GM12878 (cell line): ENCODE measurements around the gene PALD1. TPM values are rescaled to one million over a fixed set of nuclear protein-coding genes. Genes with fewer than 3 reads are reported as not detected.

ENCODE experiments used
- ATAC-seq: fragments of 200-7000 bp; cut with Tn5 transposase; 3 replicates; pipeline ENCODE4 v1.9.1; 2020; ENCODE audit warnings: mild to moderate bottlenecking, moderate library complexity
- BruUV-seq: library from RNA; stranded (reverse); fragments of 400-500 nt; replicated peaks from 2 replicates; lab custom pipeline; 2021; lab: Mats Ljungman, UMichigan
- CTCF ChIA-PET: fragments of 300-600 bp; sonication (Branson Sonifier 250); formaldehyde crosslinking; extraction: SDS; loops from one replicate; lab custom pipeline; 2021; ENCODE audit warnings: inconsistent platforms; lab: Yijun Ruan, JAX
- POLR2A ChIA-PET: fragments of 350-600 bp; formaldehyde crosslinking; extraction: SDS; loops from one replicate; lab custom pipeline; 2021; ENCODE audit warnings: inconsistent platforms; lab: Charles Lee
- RAD21 ChIA-PET: fragments of 300-600 bp; sonication (Branson Sonifier 250); formaldehyde crosslinking; loops from one replicate; lab custom pipeline; 2023; ENCODE audit warnings: antibody characterized with exemption; ENCODE audit not compliant: unreplicated experiment; lab: Charles Lee
- SMC1A ChIA-PET: fragments of 300-600 bp; sonication (Branson Sonifier 250); formaldehyde crosslinking; loops from one replicate; lab custom pipeline; 2023; ENCODE audit not compliant: unreplicated experiment, uncharacterized antibody; lab: Charles Lee
- DNase-seq: peaks from one replicate; pipeline ENCODE4 v3.0.0-alpha.2; 2011; ENCODE audit warnings: low read depth, low spot score
- FAIRE-seq: peaks from 3 replicates; lab custom pipeline; 2011; peaks lifted over from hg19 to GRCh38; lab: Jason Lieb, UNC
- H2AFZ ChIP-seq: 2 replicates; pipeline ENCODE4 v1.6.0; 2011; ENCODE audit warnings: low read depth, low read length, control low read depth; ENCODE audit not compliant: control insufficient read depth
- H3K27ac ChIP-seq: 2 replicates; pipeline ENCODE4 v1.5.1; 2011; ENCODE audit warnings: control low read depth; ENCODE audit not compliant: control insufficient read depth, insufficient read depth
- H3K27me3 ChIP-seq, 2 experiments: replicated peaks in 1 of 2; 2 replicates each; pipeline versions ENCODE4 v1.6.0 to v1.6.1; 2011; ENCODE audit warnings: low read length in 1 of 2; ENCODE audit not compliant: control insufficient read depth in 2 of 2, insufficient read depth in 2 of 2
- H3K36me3 ChIP-seq, 2 experiments: 2 replicates each; pipeline ENCODE4 v1.5.1; 2011; ENCODE audit warnings: low read length in 1 of 2; ENCODE audit not compliant: control insufficient read depth in 2 of 2, insufficient read depth in 2 of 2
- H3K4me1 ChIP-seq: 2 replicates; pipeline ENCODE4 v1.6.1; 2011; ENCODE audit warnings: mild to moderate bottlenecking, low read length, moderate library complexity, mixed read lengths; ENCODE audit not compliant: control insufficient read depth, insufficient read depth
- H3K4me2 ChIP-seq: 2 replicates; pipeline ENCODE4 v1.6.0; 2011; ENCODE audit warnings: control low read depth; ENCODE audit not compliant: control insufficient read depth, insufficient read depth
- H3K4me3 ChIP-seq: fragments of 200-600 bp; sonication (generic); 2 replicates; pipeline ENCODE4 v1.5.1; 2016
- H3K79me2 ChIP-seq: 2 replicates; pipeline ENCODE4 v1.6.0; 2011; ENCODE audit warnings: low read length; ENCODE audit not compliant: control insufficient read depth, insufficient read depth
- H3K9ac ChIP-seq: 2 replicates; pipeline ENCODE4 v1.8.0; 2011; ENCODE audit warnings: low read length, control low read depth, mixed read lengths; ENCODE audit not compliant: control insufficient read depth, insufficient read depth
- H3K9me3 ChIP-seq: replicated peaks from 3 replicates; pipeline ENCODE4 v1.5.1; 2011; ENCODE audit warnings: mild to moderate bottlenecking, low read length; ENCODE audit not compliant: control insufficient read depth, insufficient read depth
- H4K20me1 ChIP-seq: 2 replicates; pipeline ENCODE4 v1.6.0; 2011; ENCODE audit not compliant: control insufficient read depth, insufficient read depth
- DPF2 ChIP-seq: fragments of 450-650 bp; IDR thresholded peaks from 2 replicates; pipeline ENCODE4 v1.6.1; 2017; ENCODE audit warnings: mild to moderate bottlenecking
- EP300 ChIP-seq, 2 experiments: fragments of 150-350 bp in 1 of 2; IDR thresholded peaks; 2 replicates each; pipeline ENCODE4 v1.6.1; 2011 to 2012; ENCODE audit warnings: low read depth in 2 of 2, low read length in 2 of 2, borderline replicate concordance in 1 of 2, improper control_type of control experiment in 1 of 2, inconsistent platforms in 1 of 2; ENCODE audit not compliant: control insufficient read depth in 1 of 2
- ETV6 ChIP-seq, 2 experiments: fragments of 450-650 bp in 1 of 2; IDR thresholded peaks in 1 of 2; conservative IDR thresholded peaks in 1 of 2; 2 replicates each; pipeline ENCODE4 v1.6.1; 2014; ENCODE audit warnings: antibody characterized with exemption in 1 of 2, borderline replicate concordance in 1 of 2, low read depth in 1 of 2, mild to moderate bottlenecking in 1 of 2, moderate library complexity in 1 of 2
- EZH2 ChIP-seq: IDR thresholded peaks from 2 replicates; pipeline ENCODE4 v1.6.1; 2012; ENCODE audit warnings: low read depth, mild to moderate bottlenecking, control low read depth, inconsistent platforms, low read length, borderline replicate concordance; ENCODE audit not compliant: control insufficient read depth
- MYC ChIP-seq: IDR thresholded peaks from 2 replicates; pipeline ENCODE4 v1.6.1; 2011; ENCODE audit warnings: mild to moderate bottlenecking, low read length, moderate library complexity, inconsistent platforms; ENCODE audit not compliant: insufficient read depth, insufficient replicate concordance, insufficient read length, severe bottlenecking
- SREBF1 ChIP-seq: IDR thresholded peaks from 2 replicates; pipeline ENCODE4 v1.6.1; 2012; ENCODE audit warnings: mild to moderate bottlenecking, low read length
- WGBS: methylation state at CpG from one replicate; pipeline ENCODE4 v1.1.6; 2016; ENCODE audit warnings: low lambda C conversion rate; ENCODE audit not compliant: insufficient replicate concordance, insufficient coverage; ENCODE audit errors: missing lambda C conversion rate; 5-methylcytosine and 5-hydroxymethylcytosine counted together
- in situ Hi-C: fragments of 300-500 bp; cut with MboI; formaldehyde crosslinking; loops from 9 replicates; pipeline ENCODE4 v1.14.3; 2018; ENCODE audit warnings: mixed read lengths
- intact Hi-C: fragments of 100-400 bp; cut with micrococcal nuclease; formaldehyde crosslinking; loops from one replicate; pipeline ENCODE4 v1.14.2; 2022; ENCODE audit not compliant: unreplicated experiment
- polyA plus RNA-seq, 11 experiments: library from polyadenylated mRNA; depleted of rRNA in 4 of 11; unstranded in 6 of 11; stranded (reverse) in 5 of 11; fragments of >200 nt; fragmentation: Nextera tagmentation in 4 of 11; fragmentation: Illumina TruSeq in 1 of 11; extraction: Ambion mirVana in 4 of 11; extraction: Trizol in 1 of 11; gene quantifications; 1 replicate in 1 of 11; 2 replicates in 10 of 11; pipeline versions ENCODE4 v1.2.1 to v1.2.3, GENCODE V29; 2011 to 2016; ENCODE audit warnings: inconsistent platforms in 2 of 11, missing spikeins in 2 of 11, low read depth in 1 of 11
- total RNA-seq, 4 experiments: library from RNA; depleted of rRNA in 3 of 4; stranded (reverse); fragments of >200 nt in 3 of 4; fragmentation: Illumina TruSeq in 1 of 4; extraction: Trizol in 1 of 4; gene quantifications; 2 replicates each; pipeline versions ENCODE4 v1.2.1 to v1.2.3, GENCODE V29; 2013 to 2021
- TF ChIP-seq, protein P1 (sequence below), 3 experiments: IDR thresholded peaks in 2 of 3; conservative IDR thresholded peaks in 1 of 3; 2 replicates each; pipeline ENCODE4 v1.5.1; 2011; ENCODE audit warnings: low read depth in 3 of 3, low read length in 3 of 3, mild to moderate bottlenecking in 3 of 3, control low read depth in 2 of 3, moderate library complexity in 2 of 3, inconsistent platforms in 1 of 3, mixed read lengths in 1 of 3; ENCODE audit not compliant: control insufficient read depth in 2 of 3, insufficient read depth in 1 of 3; ENCODE audit errors: extremely low read depth in 1 of 3

The PALD1 gene
- total and polyA plus RNA-seq, 10 of the 15 experiments (the other 5 are each of a cell fraction or from before 2014, with no cell fraction given): 0.43 to 20.9 (median 9.0) TPM

DNA sequence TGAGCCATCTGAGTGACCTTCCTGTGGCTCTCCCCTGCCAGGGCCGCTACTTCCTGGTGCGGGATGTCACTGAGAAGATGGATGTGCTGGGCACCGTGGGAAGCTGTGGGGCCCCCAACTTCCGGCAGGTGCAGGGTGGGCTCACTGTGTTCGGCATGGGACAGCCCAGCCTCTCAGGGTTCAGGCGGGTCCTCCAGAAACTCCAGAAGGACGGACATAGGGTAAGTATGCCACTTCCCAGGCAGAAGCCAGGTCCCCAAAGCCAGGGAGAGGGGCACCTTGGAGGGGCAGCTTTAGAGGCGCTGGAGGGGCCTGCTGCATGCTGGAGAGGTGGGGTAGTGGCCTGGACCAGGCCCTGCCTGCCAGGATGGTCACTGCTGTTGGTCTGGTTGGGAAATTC is 51.3 kb downstream of the PALD1 start:
- no TSS peak for BruUV-seq
- 43% methylated on average over 8 of the region's 8 CpGs for WGBS
- no peak overlapping the region for H2AFZ ChIP-seq
- no peaks in the 10 kb centered on the region for H3K9me3 ChIP-seq
- peaks cover 2 to 3% of the 10 kb centered on the region in 2 experiments for H3K36me3 ChIP-seq
- in situ Hi-C loops: no loop called here
- no peaks in the 10 kb centered on the region for H3K79me2 ChIP-seq
- no peak for DNase-seq
- ChIA-PET RAD21 (interaction anchor here (2.9 kb wide), 1 partner anchor 68 kb away, joined by 11 read pairs; no protein-coding TSS in a partner anchor), SMC1A (interaction anchor here (0.5 to 1.6 kb wide), 4 partner anchors 31 to 118 kb away, joined by 3 to 8 read pairs (median 4); no protein-coding TSS in a partner anchor), CTCF (interaction anchor here (0.8 to 4.5 kb wide), 3 partner anchors 68 to 229 kb away, joined by 3 to 21 read pairs (median 4); partner anchors contain the start of gene LRRC20), POLR2A (interaction anchor here (0.8 kb wide), 1 partner anchor 34 kb away, joined by 3 read pairs; no protein-coding TSS in a partner anchor)
- H3K27ac ChIP-seq: no peak overlapping the region
- TF ChIP-seq MYC (no peak), EP300 (IDR thresholded peaks at IDR 0.05; ENCODE audit: borderline replicate concordance in 1 of 2, control insufficient read depth in 1 of 2, low read depth in 2 of 2, low read length in 2 of 2) (no peak), EZH2 (no peak), SREBF1 (no peak), DPF2 (no peak), ETV6 (conservative IDR thresholded peaks at IDR 0.05 in 1 of 2, IDR thresholded peaks at IDR 0.05 in 1 of 2; ENCODE audit: borderline replicate concordance in 1 of 2, low read depth in 1 of 2) (no peak)
- TF ChIP-seq, protein P1, sequence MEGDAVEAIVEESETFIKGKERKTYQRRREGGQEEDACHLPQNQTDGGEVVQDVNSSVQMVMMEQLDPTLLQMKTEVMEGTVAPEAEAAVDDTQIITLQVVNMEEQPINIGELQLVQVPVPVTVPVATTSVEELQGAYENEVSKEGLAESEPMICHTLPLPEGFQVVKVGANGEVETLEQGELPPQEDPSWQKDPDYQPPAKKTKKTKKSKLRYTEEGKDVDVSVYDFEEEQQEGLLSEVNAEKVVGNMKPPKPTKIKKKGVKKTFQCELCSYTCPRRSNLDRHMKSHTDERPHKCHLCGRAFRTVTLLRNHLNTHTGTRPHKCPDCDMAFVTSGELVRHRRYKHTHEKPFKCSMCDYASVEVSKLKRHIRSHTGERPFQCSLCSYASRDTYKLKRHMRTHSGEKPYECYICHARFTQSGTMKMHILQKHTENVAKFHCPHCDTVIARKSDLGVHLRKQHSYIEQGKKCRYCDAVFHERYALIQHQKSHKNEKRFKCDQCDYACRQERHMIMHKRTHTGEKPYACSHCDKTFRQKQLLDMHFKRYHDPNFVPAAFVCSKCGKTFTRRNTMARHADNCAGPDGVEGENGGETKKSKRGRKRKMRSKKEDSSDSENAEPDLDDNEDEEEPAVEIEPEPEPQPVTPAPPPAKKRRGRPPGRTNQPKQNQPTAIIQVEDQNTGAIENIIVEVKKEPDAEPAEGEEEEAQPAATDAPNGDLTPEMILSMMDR (IDR thresholded peaks at IDR 0.05 in 2 of 3, conservative IDR thresholded peaks at IDR 0.05 in 1 of 3; ENCODE audit: control insufficient read depth in 2 of 3, extremely low read depth in 1 of 3, insufficient read depth in 1 of 3, low read depth in 3 of 3, low read length in 3 of 3): no peak
- FAIRE-seq: no peak
- no peak for ATAC-seq
- H3K4me3 ChIP-seq: no peak overlapping the region
- intact Hi-C loops: no loop called here
- H4K20me1 ChIP-seq: no peaks in the 10 kb centered on the region
- H3K4me1 ChIP-seq: no peaks in the 10 kb centered on the region
- no peaks in the 10 kb centered on the region for H3K27me3 ChIP-seq
- no peak overlapping the region for H3K9ac ChIP-seq
- no peak overlapping the region for H3K4me2 ChIP-seq
